Natural killer cell (primary cell): ENCODE results near the gene MAP4K1. TPM values are rescaled to one million over a fixed set of nuclear protein-coding genes. Genes with fewer than 3 reads are reported as not detected.

ENCODE experiments used
- ATAC-seq, 3 donors: fragments of 150-1000 bp in 2 of 3; fragments of 200-7000 bp in 1 of 3; cut with Tn5 transposase; 1 replicate in 1 of 3; 2 replicates in 2 of 3; pipeline ENCODE4 v1.10.0; 2021; ENCODE audit warnings: mild to moderate bottlenecking in 2 of 3, moderate library complexity in 2 of 3
- DNase-seq, 2 donors: peaks; one replicate each; pipeline versions ENCODE4 v3.0.0 to v3.0.0-alpha.2; 2013 to 2021; ENCODE audit warnings: mixed read lengths in 1 of 2
- H3K27ac ChIP-seq: one replicate; pipeline ENCODE4 v1.5.1; 2013; ENCODE audit warnings: mild to moderate bottlenecking, low read length
- H3K27me3 ChIP-seq: one replicate; pipeline ENCODE4 v1.6.1; 2013; ENCODE audit warnings: low read length; ENCODE audit not compliant: control insufficient read depth, insufficient read depth
- H3K36me3 ChIP-seq: one replicate; pipeline ENCODE4 v1.6.1; 2013; ENCODE audit warnings: low read length; ENCODE audit not compliant: control insufficient read depth, insufficient read depth
- H3K4me1 ChIP-seq: one replicate; pipeline ENCODE4 v1.6.1; 2013; ENCODE audit warnings: low read length; ENCODE audit not compliant: control insufficient read depth, insufficient read depth
- H3K4me3 ChIP-seq: one replicate; pipeline ENCODE4 v1.5.1; 2013; ENCODE audit warnings: low read length
- H3K9me3 ChIP-seq: one replicate; pipeline ENCODE4 v1.6.1; 2013; ENCODE audit warnings: low read length; ENCODE audit not compliant: control insufficient read depth, insufficient read depth
- H3K27ac Mint-ChIP-seq, 2 donors: one replicate each; pipeline ENCODE4 v1.8.0; 2022; ENCODE audit warnings: mild to moderate bottlenecking in 2 of 2, mixed read lengths in 2 of 2, moderate library complexity in 1 of 2
- H3K27me3 Mint-ChIP-seq, 2 donors: one replicate each; pipeline ENCODE4 v1.8.0; 2022; ENCODE audit warnings: low read depth in 2 of 2, mixed read lengths in 2 of 2
- H3K36me3 Mint-ChIP-seq: one replicate; pipeline ENCODE4 v1.8.0; 2022; ENCODE audit warnings: mixed read lengths
- H3K4me1 Mint-ChIP-seq, 2 donors: one replicate each; pipeline ENCODE4 v1.8.0; 2022; ENCODE audit warnings: mixed read lengths in 2 of 2
- H3K4me3 Mint-ChIP-seq: one replicate; pipeline ENCODE4 v1.8.0; 2022; ENCODE audit warnings: mild to moderate bottlenecking, moderate library complexity, mixed read lengths
- H3K9me3 Mint-ChIP-seq, 2 donors: one replicate each; pipeline ENCODE4 v1.8.0; 2022; ENCODE audit warnings: mixed read lengths in 2 of 2
- CTCF ChIP-seq: fragments of 200-600 bp; IDR thresholded peaks from one replicate; pipeline ENCODE4 v1.8.0; 2022; ENCODE audit warnings: antibody characterized with exemption
- WGBS: methylation state at CpG from one replicate; pipeline ENCODE4 v1.1.7; 2013; ENCODE audit warnings: missing lambda C conversion rate; ENCODE audit not compliant: insufficient coverage; 5-methylcytosine and 5-hydroxymethylcytosine counted together
- intact Hi-C: fragments of 100-400 bp; cut with micrococcal nuclease; formaldehyde crosslinking; loops from one replicate; pipeline ENCODE4 v1.14.2; 2022
- total RNA-seq, 4 donors: library from RNA; stranded (reverse); fragments of 120-200 nt in 1 of 4; gene quantifications; one replicate each; pipeline versions ENCODE4 v1.2.3 to v1.2.4, GENCODE V29; 2013 to 2022

The MAP4K1 gene
- total RNA-seq, 3 donors from 2014 or later (not counting 1 experiment from before 2014, with no cell fraction given): 162 to 201 (median 163) TPM

DNA sequence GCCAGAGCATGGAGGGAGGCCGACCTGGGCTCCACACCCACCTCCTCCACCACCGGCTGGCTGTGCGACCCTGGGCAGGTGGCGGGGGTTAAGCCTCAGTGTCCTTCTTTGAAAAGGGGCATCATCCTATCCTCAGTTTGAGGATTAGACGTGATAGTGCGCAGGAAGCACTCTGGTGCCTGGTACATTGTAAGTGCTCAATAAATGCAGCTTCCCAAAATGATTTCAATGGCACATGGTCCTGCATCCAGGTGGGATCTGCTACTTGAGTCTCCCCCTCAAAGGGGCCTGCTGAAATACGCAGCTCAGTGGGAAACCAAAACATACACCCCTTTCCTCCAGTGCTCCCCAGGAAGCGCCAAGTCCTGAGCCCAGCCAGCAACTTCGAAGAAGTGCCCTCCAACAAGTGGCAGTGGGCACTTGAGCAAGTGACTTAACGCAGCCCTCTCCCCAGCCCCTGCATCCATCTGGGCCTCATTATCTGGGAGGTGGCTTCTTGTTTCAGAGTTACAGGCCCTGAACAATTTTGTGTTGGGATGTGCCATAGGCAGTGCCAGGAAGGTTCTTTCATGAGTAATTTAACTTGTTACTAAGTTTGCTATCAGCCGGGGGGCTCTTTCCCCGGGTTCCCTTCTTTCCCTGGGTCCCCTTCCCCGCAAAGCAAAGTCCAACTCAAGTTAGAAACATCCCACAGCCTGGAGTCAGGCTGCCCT is 47.6 kb upstream of the MAP4K1 start:
- peak overlapping the region; percentile 85 for H3K27ac Mint-ChIP-seq
- no peak for DNase-seq
- WGBS: 62% methylated on average over 11 of the region's 13 CpGs
- H3K27me3 Mint-ChIP-seq: no peaks in the 10 kb centered on the region
- TF ChIP-seq CTCF: no peak
- H3K36me3 Mint-ChIP-seq: no peaks in the 10 kb centered on the region
- peak overlapping the region; percentile 37 for H3K4me3 Mint-ChIP-seq
- ATAC-seq: no peak
- intact Hi-C loops: loop anchor here (2.0 kb wide), 1 partner anchor 15 kb away; no protein-coding TSS in a partner anchor
- Histone ChIP-seq H3K9me3 (no peaks in the 10 kb centered on the region), H3K27ac (peak overlapping the region; percentile 77), H3K27me3 (no peaks in the 10 kb centered on the region), H3K36me3 (peaks cover 9% of the 10 kb centered on the region), H3K4me3 (no peak overlapping the region), H3K4me1 (peaks cover 96% of the 10 kb centered on the region)
- H3K9me3 Mint-ChIP-seq: no peaks in the 10 kb centered on the region
- peaks cover 83 to 85% of the 10 kb centered on the region in 2 donors for H3K4me1 Mint-ChIP-seq

DNA sequence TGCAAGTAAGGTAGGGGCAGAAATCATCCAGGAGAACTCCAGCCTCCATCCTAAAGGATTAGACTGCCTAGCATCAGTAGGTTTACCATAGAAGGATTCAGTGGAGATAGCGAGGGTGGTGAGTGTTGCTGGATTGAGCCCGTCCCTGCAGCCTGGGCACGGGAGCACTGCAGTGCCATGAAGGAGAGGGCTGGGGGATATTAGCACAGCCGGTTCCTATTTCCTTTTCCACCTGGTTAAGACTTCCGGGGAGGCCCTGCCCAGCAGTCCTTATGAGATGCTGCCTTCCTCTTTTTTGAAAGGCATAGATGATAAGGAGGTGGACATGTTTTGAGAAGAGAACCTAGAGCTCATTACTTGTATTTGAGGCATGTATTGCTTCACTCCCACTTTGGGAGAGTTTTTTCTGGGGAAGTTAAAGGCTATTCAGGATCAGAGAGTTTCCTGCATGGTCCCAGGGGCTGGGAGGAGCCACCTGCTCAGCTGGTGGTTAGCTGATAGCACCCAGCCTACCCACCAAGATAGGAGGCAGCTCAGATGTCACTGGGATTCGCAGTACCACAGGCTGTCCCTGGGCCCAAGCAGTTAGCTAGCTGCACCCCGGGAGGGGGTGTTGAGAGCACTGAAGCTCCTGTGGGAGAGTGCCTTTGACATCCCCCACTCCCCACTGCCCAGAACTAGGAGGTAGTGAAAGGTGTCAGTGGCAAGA is 46.9 kb upstream of the MAP4K1 start:
- peak in 2 of 3 donors; percentile 6 to 38 for ATAC-seq
- Mint-ChIP-seq H3K4me1 (peaks cover 82% of the 10 kb centered on the region in 2 donors), H3K36me3 (no peaks in the 10 kb centered on the region), H3K27ac (peak overlapping the region; percentile 85), H3K27me3 (no peaks in the 10 kb centered on the region), H3K4me3 (peak overlapping the region; percentile 91), H3K9me3 (no peaks in the 10 kb centered on the region)
- peak overlapping the region; percentile 60 for H3K27ac ChIP-seq
- no peaks in the 10 kb centered on the region for H3K9me3 ChIP-seq
- peaks cover 96% of the 10 kb centered on the region for H3K4me1 ChIP-seq
- no peak for DNase-seq
- no peaks in the 10 kb centered on the region for H3K27me3 ChIP-seq
- intact Hi-C loops: loop anchor here (2.0 kb wide), 1 partner anchor 14 kb away; no protein-coding TSS in a partner anchor
- 14% methylated on average over 5 of the region's 7 CpGs for WGBS
- peak overlapping the region; percentile 2 for H3K4me3 ChIP-seq
- H3K36me3 ChIP-seq: peaks cover 9% of the 10 kb centered on the region
- TF ChIP-seq CTCF: no peak

GRCh38 chr19:38663957-38664502 is 46.3 kb upstream of the MAP4K1 start:
- WGBS: 55% methylated on average over 14 of the region's 19 CpGs

More at GRCh38 chr19:38663957-38664502, 46.3 kb upstream of the MAP4K1 start:
- no peaks in the 10 kb centered on the region for H3K36me3 Mint-ChIP-seq
- Histone ChIP-seq H3K36me3 (peaks cover 9% of the 10 kb centered on the region), H3K27ac (peak overlapping the region; percentile 60), H3K27me3 (no peaks in the 10 kb centered on the region), H3K4me3 (no peak overlapping the region), H3K9me3 (no peaks in the 10 kb centered on the region), H3K4me1 (peaks cover 96% of the 10 kb centered on the region)
- no peaks in the 10 kb centered on the region for H3K9me3 Mint-ChIP-seq
- H3K4me3 Mint-ChIP-seq: peak overlapping the region; percentile 91
- H3K27ac Mint-ChIP-seq: peak overlapping the region; percentile 85
- no peak for TF ChIP-seq CTCF
- ATAC-seq: peak; percentile 59 to 77 (median 74)
- no peaks in the 10 kb centered on the region for H3K27me3 Mint-ChIP-seq
- peaks cover 82% of the 10 kb centered on the region in 2 donors for H3K4me1 Mint-ChIP-seq
- intact Hi-C loops: loop anchor here (2.0 kb wide), 1 partner anchor 13 kb away; no protein-coding TSS in a partner anchor
- peak; percentile 60 to 63 for DNase-seq
